Measurements from ENCODE around the gene RUBCNL. TPM values are rescaled to one million over a fixed set of nuclear protein-coding genes. Genes with fewer than 3 reads are reported as not detected.

The RUBCNL gene
- total and polyA plus RNA-seq, 2 of the 8 experiments (the other 6 are each of a cell fraction or from before 2014, with no cell fraction given) = 2.6 to 4.9 TPM

- Histone ChIP-seq H2BK120ac (replicated peaks; ENCODE audit: low read depth, low read length) (no peak overlapping the region), H2BK20ac (ENCODE audit: low read length) (no peak overlapping the region), H3K56ac (replicated peaks; ENCODE audit: insufficient read length, low read depth, low read length) (no peak overlapping the region), H3K79me2 (ENCODE audit: control insufficient read depth in 1 of 2, insufficient read depth in 2 of 2, low read length in 2 of 2) (no peaks in the 10 kb centered on the region), H3K23me2 (ENCODE audit: low read depth, low read length) (no peaks in the 10 kb centered on the region), H2AK5ac (ENCODE audit: low read depth, low read length) (no peak overlapping the region), H2AFZ (ENCODE audit: low read length) (no peak overlapping the region), H3K4me1 (replicated peaks in 1 of 4; ENCODE audit: control insufficient read depth in 3 of 4, insufficient read depth in 4 of 4, low read length in 3 of 4) (no peaks in the 10 kb centered on the region), H4K91ac (replicated peaks; ENCODE audit: insufficient read length, low read length) (no peak overlapping the region), H3K23ac (ENCODE audit: insufficient read length) (no peak overlapping the region), H3K4me2 (ENCODE audit: insufficient read depth in 1 of 2, low read depth in 2 of 2, low read length in 2 of 2) (no peak overlapping the region), H3K79me1 (ENCODE audit: low read depth, low read length) (no peaks in the 10 kb centered on the region), H3K4ac (replicated peaks; ENCODE audit: insufficient read length, low read depth, low read length) (no peak overlapping the region), H2BK5ac (ENCODE audit: low read depth, low read length) (no peak overlapping the region), H2BK12ac (ENCODE audit: low read depth, low read length) (no peak overlapping the region), H3K9ac (replicated peaks in 1 of 4; ENCODE audit: extremely low read depth in 1 of 4, low read depth in 3 of 4, low read length in 3 of 4) (no peak overlapping the region), H4K5ac (ENCODE audit: insufficient read length, low read depth, low read length) (no peak overlapping the region), H3K18ac (ENCODE audit: extremely low read depth, low read length) (no peak overlapping the region), H4K8ac (ENCODE audit: extremely low read depth, insufficient read depth, low read length) (no peak overlapping the region), H3K27me3 (replicated peaks in 1 of 4; ENCODE audit: control insufficient read depth in 3 of 4, extremely low read depth in 1 of 4, insufficient read depth in 3 of 4, low read length in 3 of 4) (no peaks in the 10 kb centered on the region), H3K36me3 (ENCODE audit: control insufficient read depth in 2 of 4, insufficient read depth in 4 of 4, low read length in 3 of 4) (no peaks in the 10 kb centered on the region), H3K4me3 (ENCODE audit: extremely low read depth in 1 of 4, insufficient read depth in 2 of 4, low read depth in 3 of 4, low read length in 4 of 4) (no peak overlapping the region), H3K14ac (ENCODE audit: insufficient read length) (no peak overlapping the region), H3K27ac (ENCODE audit: low read depth, low read length) (no peak overlapping the region), H2BK15ac (ENCODE audit: low read length) (no peak overlapping the region), H4K20me1 (replicated peaks in 1 of 2; ENCODE audit: control insufficient read depth in 1 of 2, insufficient read depth in 2 of 2, low read length in 2 of 2) (no peaks in the 10 kb centered on the region), H3K9me3 (ENCODE audit: insufficient read depth in 2 of 2, low read depth in 1 of 2, low read length in 1 of 2) (no peaks in the 10 kb centered on the region)
- WGBS, 2 experiments (ENCODE audit: extremely low coverage in 1 of 2, insufficient coverage in 1 of 2, insufficient read length in 1 of 2, insufficient replicate concordance in 2 of 2, low coverage in 1 of 2, low lambda C conversion rate in 2 of 2, missing lambda C conversion rate in 1 of 2) = 84% methylated on average over 5 of the region's 5 CpGs; no CpG with 5 or more reads in 1 of the 2 experiments
- DNase-seq (ENCODE audit: low read depth in 1 of 2, low spot score in 2 of 2) (no peak), FAIRE-seq (no peak)
- POLR2A ChIA-PET (ENCODE audit: partially characterized antibody) = interaction anchor here (0.6 kb wide), 1 partner anchor 143 kb away, joined by 3 read pairs; the partner anchor contains the start of gene LCP1
- CTCF ChIA-PET (ENCODE audit: partially characterized antibody) = no interaction called here
- TF ChIP-seq CBX5 (IDR thresholded peaks at IDR 0.05; ENCODE audit: low read depth, low read length) = no peak
- no peak for TF ChIP-seq USF2 (IDR thresholded peaks at IDR 0.05; ENCODE audit: low read length)
- TF ChIP-seq RAD21 (IDR thresholded peaks at IDR 0.05 in 1 of 2, conservative IDR thresholded peaks at IDR 0.05 in 1 of 2; ENCODE audit: low read depth in 2 of 2, low read length in 2 of 2) = no peak
- no peak for TF ChIP-seq SP1 (IDR thresholded peaks at IDR 0.05; ENCODE audit: low read depth, low read length)
- no peak for TF ChIP-seq HDAC6 (IDR thresholded peaks at IDR 0.05; ENCODE audit: low read depth, low read length)
- TF ChIP-seq CHD2 (IDR thresholded peaks at IDR 0.05; ENCODE audit: low read length) = no peak
- TF ChIP-seq RFX5 (IDR thresholded peaks at IDR 0.05; ENCODE audit: borderline replicate concordance, low read depth, low read length) = no peak
- no peak for TF ChIP-seq POLR2AphosphoS5 (IDR thresholded peaks at IDR 0.05; ENCODE audit: low read depth, low read length)
- TF ChIP-seq MAX (IDR thresholded peaks at IDR 0.05) = no peak
- TF ChIP-seq CBX8 (IDR thresholded peaks at IDR 0.05; ENCODE audit: borderline replicate concordance, low read depth, low read length) = no peak
- TF ChIP-seq KDM1A (IDR thresholded peaks at IDR 0.05; ENCODE audit: borderline replicate concordance, low read length) = no peak
- TF ChIP-seq EP300 (IDR thresholded peaks at IDR 0.05; ENCODE audit: borderline replicate concordance in 1 of 2, low read depth in 2 of 2, low read length in 2 of 2) = no peak
Measured at GRCh38 chr13:46324976-46325375, 62.1 kb downstream of the RUBCNL start.

Data from H1 (cell line).